Activated naive CD8-positive, alpha-beta T cell treated with anti-CD3 and anti-CD28 coated beads for 36 hours (primary cell): ENCODE results near the gene DENND4A. TPM values are rescaled to one million over a fixed set of nuclear protein-coding genes. Genes with fewer than 3 reads are reported as not detected.

ENCODE experiments used
- DNase-seq: peaks from one replicate; pipeline ENCODE4 v3.0.0; 2021
- H3K27ac Mint-ChIP-seq: one replicate; pipeline ENCODE4 v1.8.0; 2022; ENCODE audit warnings: mild to moderate bottlenecking, moderate library complexity, mixed read lengths
- H3K27me3 Mint-ChIP-seq: one replicate; pipeline ENCODE4 v1.8.0; 2022; ENCODE audit warnings: mild to moderate bottlenecking, mixed read lengths
- H3K36me3 Mint-ChIP-seq: one replicate; pipeline ENCODE4 v1.8.0; 2021; ENCODE audit warnings: mild to moderate bottlenecking, mixed read lengths
- H3K4me1 Mint-ChIP-seq: one replicate; pipeline ENCODE4 v1.8.0; 2021; ENCODE audit warnings: mixed read lengths
- H3K4me3 Mint-ChIP-seq: one replicate; pipeline ENCODE4 v1.8.0; 2022; ENCODE audit warnings: mild to moderate bottlenecking, moderate library complexity, mixed read lengths
- H3K9me3 Mint-ChIP-seq: one replicate; pipeline ENCODE4 v1.8.0; 2022; ENCODE audit warnings: mixed read lengths
- total RNA-seq, 2 experiments: library from RNA; stranded (reverse); gene quantifications; one replicate each; pipeline ENCODE4 v1.2.3, GENCODE V29; 2021

Gene DENND4A
- total RNA-seq: 10 to 100 TPM; 47.6 to 52.2 TPM

GRCh38 chr15:65792138-65792987 is at the start of gene DENND4A:
TSS of gene DENND4A (minus strand) at chr15:65792293. CDS start at chr15:65756450, 35,843 bp downstream.
- DNase-seq: peak; percentile 99
- peak within 1 kb of the TSS; percentile 96 for H3K27ac Mint-ChIP-seq
- H3K9me3 Mint-ChIP-seq: no peaks in the 10 kb centered on the region
- no peaks in the 10 kb centered on the region for H3K27me3 Mint-ChIP-seq
- H3K4me1 Mint-ChIP-seq: peaks cover 59% of the 10 kb centered on the region
- peak within 1 kb of the TSS; percentile 83 for H3K4me3 Mint-ChIP-seq
- peaks cover 14% of the 10 kb centered on the region for H3K36me3 Mint-ChIP-seq

DNA sequence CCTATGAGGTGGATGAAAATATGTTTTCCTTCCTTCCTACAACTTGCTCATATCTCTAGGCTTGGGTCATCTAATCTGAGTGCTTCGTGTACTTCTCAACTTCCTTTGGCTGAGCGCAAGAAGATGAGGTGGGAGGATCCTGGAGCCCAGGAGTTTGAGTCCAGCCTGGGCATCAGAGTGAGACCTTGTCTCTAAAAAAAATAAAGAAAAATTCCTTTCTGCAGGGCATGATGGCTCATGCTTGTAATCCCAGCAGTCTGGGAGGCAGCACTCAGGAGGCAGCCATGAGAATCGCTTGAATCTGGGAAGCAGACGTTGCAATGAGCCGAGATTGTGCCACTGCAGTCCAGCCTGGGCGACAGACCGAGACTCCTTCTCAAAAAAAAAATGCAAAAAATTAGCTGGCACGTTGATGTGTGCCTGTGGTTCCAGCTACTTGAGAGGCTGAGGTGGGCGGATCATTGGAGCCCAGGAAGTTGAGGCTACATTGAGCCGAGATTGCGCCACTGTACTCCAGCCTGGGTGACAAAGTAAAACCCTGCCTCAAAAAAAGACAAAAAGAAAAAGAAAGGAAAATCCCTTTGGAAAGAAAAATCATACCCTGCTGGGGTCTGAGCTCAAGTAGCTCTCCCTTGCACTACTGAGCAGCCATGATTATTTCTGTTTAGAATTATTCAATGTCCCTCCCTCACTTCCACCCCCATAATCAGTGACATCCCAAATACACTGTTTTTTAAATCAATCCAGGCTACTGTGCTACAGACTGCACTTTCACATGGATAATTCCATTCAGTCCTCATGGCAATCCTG is 49.2 kb upstream of the DENND4A start:
- no peak for DNase-seq
- Mint-ChIP-seq H3K9me3 (no peaks in the 10 kb centered on the region), H3K36me3 (no peaks in the 10 kb centered on the region), H3K4me1 (no peaks in the 10 kb centered on the region), H3K27ac (no peak overlapping the region), H3K27me3 (no peaks in the 10 kb centered on the region), H3K4me3 (no peak overlapping the region)

GRCh38 chr15:65839985-65840384 is 47.9 kb upstream of the DENND4A start:
- Mint-ChIP-seq H3K27me3 (no peaks in the 10 kb centered on the region), H3K4me3 (no peak overlapping the region), H3K27ac (no peak overlapping the region), H3K9me3 (no peaks in the 10 kb centered on the region), H3K4me1 (peaks cover 2% of the 10 kb centered on the region), H3K36me3 (no peaks in the 10 kb centered on the region)
- no peak for DNase-seq

DNA sequence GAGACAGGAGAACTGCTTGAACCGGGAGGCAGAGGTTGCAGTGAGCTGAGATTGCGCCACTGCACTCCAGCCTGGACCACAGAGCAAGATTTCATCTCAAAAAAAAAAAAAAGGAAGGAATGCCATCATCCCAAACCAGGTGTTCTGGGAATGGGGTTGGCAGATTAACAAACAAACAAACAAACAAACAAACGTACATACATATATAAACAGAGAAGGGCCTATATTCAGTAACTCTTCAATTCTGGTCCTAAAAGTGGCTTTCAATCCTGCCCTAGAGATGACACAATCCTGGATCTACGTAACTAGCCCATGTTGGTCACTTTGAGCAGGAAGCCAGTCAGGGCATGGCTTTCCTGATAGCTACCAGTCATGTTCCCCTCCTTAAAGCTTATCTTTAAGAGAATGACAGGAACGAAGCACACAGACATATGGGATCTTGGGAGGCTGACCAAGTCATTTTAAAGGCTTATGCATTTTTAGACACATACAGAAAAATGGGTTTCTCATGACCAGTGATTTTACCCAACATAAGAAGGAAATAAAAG is 47.3 kb upstream of the DENND4A start:
- Mint-ChIP-seq H3K4me1 (peaks cover 2% of the 10 kb centered on the region), H3K9me3 (no peaks in the 10 kb centered on the region), H3K36me3 (no peaks in the 10 kb centered on the region), H3K27me3 (no peaks in the 10 kb centered on the region), H3K27ac (no peak overlapping the region), H3K4me3 (no peak overlapping the region)
- no peak for DNase-seq

- H3K27me3 Mint-ChIP-seq: no peaks in the 10 kb centered on the region
- no peaks in the 10 kb centered on the region for H3K9me3 Mint-ChIP-seq
- no peak for DNase-seq
- peaks cover 18% of the 10 kb centered on the region for H3K4me1 Mint-ChIP-seq
- no peaks in the 10 kb centered on the region for H3K36me3 Mint-ChIP-seq
- no peak overlapping the region for H3K27ac Mint-ChIP-seq
- no peak overlapping the region for H3K4me3 Mint-ChIP-seq
Observed at GRCh38 chr15:65837301-65838294, 45.5 kb upstream of the DENND4A start.

DNA sequence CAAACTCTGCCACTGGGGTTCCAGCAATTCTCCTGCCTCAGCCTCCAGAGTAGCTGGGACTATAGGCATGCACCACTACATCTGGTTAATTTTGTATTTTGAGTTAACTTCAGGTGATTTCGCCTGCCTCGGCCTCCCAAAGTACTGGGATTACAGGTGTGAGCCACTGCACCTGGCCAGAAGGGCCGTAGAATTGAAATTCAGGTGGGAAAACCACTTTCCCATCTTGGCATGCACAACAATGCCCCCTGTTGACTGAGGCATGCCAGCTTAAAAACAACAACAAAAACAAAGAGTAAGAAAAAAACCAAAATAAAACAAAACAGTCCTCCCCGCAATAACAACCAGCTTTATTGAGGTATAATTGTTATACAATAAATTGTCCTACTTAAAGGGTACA is 44.6 kb upstream of the DENND4A start:
- Mint-ChIP-seq H3K4me3 (no peak overlapping the region), H3K27me3 (no peaks in the 10 kb centered on the region), H3K4me1 (peaks cover 22% of the 10 kb centered on the region), H3K9me3 (no peaks in the 10 kb centered on the region), H3K27ac (no peak overlapping the region), H3K36me3 (no peaks in the 10 kb centered on the region)
- no peak for DNase-seq

GRCh38 chr15:65835447-65835846 is 43.4 kb upstream of the DENND4A start:
- DNase-seq: no peak
- Mint-ChIP-seq H3K27me3 (no peaks in the 10 kb centered on the region), H3K9me3 (no peaks in the 10 kb centered on the region), H3K27ac (no peak overlapping the region), H3K4me1 (peaks cover 24% of the 10 kb centered on the region), H3K4me3 (no peak overlapping the region), H3K36me3 (no peaks in the 10 kb centered on the region)

DNA sequence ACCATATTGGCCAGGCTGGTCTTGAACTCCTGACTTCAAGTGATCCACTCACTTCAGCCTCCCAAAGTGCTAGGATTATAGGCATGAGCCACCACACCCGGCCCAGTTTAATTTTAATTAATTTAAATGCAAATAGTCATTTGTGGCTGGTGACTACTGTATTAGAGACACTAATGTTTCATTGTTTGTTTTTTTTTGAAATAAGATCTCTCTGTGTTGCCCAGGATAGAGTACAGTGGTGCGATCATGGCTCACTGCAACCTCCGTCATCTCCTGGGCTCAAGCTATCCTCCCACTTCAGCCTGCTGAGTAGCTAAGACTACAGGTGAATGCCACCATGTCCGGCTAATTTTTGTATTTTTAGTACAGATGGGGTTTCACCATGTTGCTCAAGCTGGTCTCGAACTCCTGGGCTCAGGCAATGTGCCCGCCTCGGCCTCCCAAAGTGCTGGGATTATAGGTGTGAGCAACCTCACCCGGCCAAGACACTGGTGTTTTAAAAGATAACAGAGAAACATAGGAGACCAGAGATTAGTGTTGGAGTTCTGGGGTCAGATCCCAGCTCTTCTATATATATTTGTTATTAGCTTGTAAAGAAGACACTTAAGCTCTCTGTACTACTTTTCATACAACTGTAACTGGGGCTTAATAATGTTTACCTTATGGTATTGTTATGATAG is 42.6 kb upstream of the DENND4A start:
- peaks cover 25% of the 10 kb centered on the region for H3K4me1 Mint-ChIP-seq
- no peak overlapping the region for H3K4me3 Mint-ChIP-seq
- H3K27ac Mint-ChIP-seq: no peak overlapping the region
- H3K36me3 Mint-ChIP-seq: no peaks in the 10 kb centered on the region
- no peak for DNase-seq
- H3K27me3 Mint-ChIP-seq: no peaks in the 10 kb centered on the region
- H3K9me3 Mint-ChIP-seq: no peaks in the 10 kb centered on the region

GRCh38 chr15:65833501-65834205 is 41.6 kb upstream of the DENND4A start:
- Mint-ChIP-seq H3K4me1 (peaks cover 35% of the 10 kb centered on the region), H3K9me3 (no peaks in the 10 kb centered on the region), H3K36me3 (no peaks in the 10 kb centered on the region), H3K27ac (peak overlapping the region; percentile 94), H3K27me3 (no peaks in the 10 kb centered on the region), H3K4me3 (no peak overlapping the region)
- DNase-seq: no peak

- H3K9me3 Mint-ChIP-seq: no peaks in the 10 kb centered on the region
Observed at GRCh38 chr15:65832549-65833364, 40.7 kb upstream of the DENND4A start.

DNA sequence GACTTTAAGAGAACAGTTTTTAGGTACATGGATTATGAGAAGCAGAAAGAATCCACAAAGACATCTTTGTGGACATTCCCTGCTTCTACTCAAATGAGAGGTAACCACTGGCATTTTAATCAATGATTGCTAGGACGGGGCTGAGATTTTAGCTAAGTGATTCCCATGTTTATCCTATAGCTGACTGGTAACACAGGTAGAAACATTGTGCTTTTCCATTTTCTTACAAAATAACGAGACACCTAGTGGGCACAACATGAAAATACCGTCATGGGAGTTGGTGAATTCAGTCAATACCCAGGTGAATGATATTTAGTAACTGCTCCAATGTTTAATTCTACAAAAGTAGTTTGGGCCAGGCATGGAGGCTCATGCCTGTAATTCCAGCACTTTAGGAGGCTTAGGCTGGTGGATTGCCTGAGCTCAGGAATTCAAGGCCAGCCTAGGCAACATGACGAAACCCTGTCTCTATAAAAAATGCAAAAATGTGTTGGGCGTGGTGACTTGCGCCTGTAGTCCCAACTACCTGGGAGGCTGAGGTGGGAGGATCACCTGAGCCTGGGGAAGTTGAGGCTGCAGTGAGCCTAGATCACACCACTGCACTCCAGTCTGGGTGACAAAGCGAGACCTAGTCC is 37.2 kb upstream of the DENND4A start:
- no peak for DNase-seq
- peak overlapping the region; percentile 90 for H3K27ac Mint-ChIP-seq
- no peak overlapping the region for H3K4me3 Mint-ChIP-seq
- no peaks in the 10 kb centered on the region for H3K27me3 Mint-ChIP-seq
- H3K36me3 Mint-ChIP-seq: peaks cover 2% of the 10 kb centered on the region
- no peaks in the 10 kb centered on the region for H3K9me3 Mint-ChIP-seq
- peaks cover 50% of the 10 kb centered on the region for H3K4me1 Mint-ChIP-seq

More at GRCh38 chr15:65832549-65833364, 40.7 kb upstream of the DENND4A start:
- peak; percentile 51 for DNase-seq
- H3K4me3 Mint-ChIP-seq: peak overlapping the region; percentile 67
- H3K36me3 Mint-ChIP-seq: no peaks in the 10 kb centered on the region
- no peaks in the 10 kb centered on the region for H3K27me3 Mint-ChIP-seq
- H3K27ac Mint-ChIP-seq: peak overlapping the region; percentile 94
- peaks cover 44% of the 10 kb centered on the region for H3K4me1 Mint-ChIP-seq

DNA sequence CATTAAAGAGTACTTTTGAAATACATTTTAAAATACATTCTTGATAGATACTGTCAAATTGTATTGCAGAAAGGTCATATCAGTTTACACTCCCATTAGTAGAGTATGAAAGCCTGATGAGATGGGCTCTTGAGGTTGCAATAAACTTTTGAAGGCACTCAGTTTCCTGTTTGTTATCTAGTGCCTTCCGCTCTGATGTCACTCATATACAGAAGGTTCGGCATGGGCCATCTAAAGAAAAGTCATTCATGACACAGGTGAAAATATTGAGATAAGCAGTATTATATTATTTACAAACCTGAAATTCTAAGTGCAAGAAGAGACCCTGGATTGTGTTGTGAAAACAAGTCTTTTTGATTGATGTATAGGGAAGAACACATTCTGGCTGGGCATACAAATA is 36.5 kb upstream of the DENND4A start:
- H3K27me3 Mint-ChIP-seq: no peaks in the 10 kb centered on the region
- no peak for DNase-seq

More for the DNA sequence above, 36.5 kb upstream of the DENND4A start:
- peaks cover 2% of the 10 kb centered on the region for H3K36me3 Mint-ChIP-seq
- peaks cover 49% of the 10 kb centered on the region for H3K4me1 Mint-ChIP-seq
- no peaks in the 10 kb centered on the region for H3K9me3 Mint-ChIP-seq
- peak overlapping the region; percentile 90 for H3K27ac Mint-ChIP-seq
- no peak overlapping the region for H3K4me3 Mint-ChIP-seq
